ENCODE data around the gene GAB2.
A peak's percentile ranks its signal among the peaks of the same experiment; 100 is the strongest.
"Not testable (repeated sequence)": the region's sequence is repeated elsewhere in the genome, so short reads cannot be mapped to it uniquely, and the experiment has no call there.

Gene GAB2

GRCh38 chr11:78363024-78363619, 54.5 kb downstream of the GAB2 start:
- peak in 1 of 2 donors; percentile 17 for DNase-seq

- no peak for DNase-seq
Observed at GRCh38 chr11:78361228-78361627, 56.4 kb downstream of the GAB2 start.

GRCh38 chr11:78359921-78360320, 57.7 kb downstream of the GAB2 start:
- no peak for DNase-seq

- DNase-seq = not testable (repeated sequence)
Observed at GRCh38 chr11:78357924-78358323, 59.7 kb downstream of the GAB2 start.

GRCh38 chr11:78357425-78357824, 60.2 kb downstream of the GAB2 start:
- not testable (repeated sequence) for DNase-seq

- DNase-seq = not testable (repeated sequence)
Observed at GRCh38 chr11:78355742-78356141, 61.9 kb downstream of the GAB2 start.

GRCh38 chr11:78355309-78355705, 62.3 kb downstream of the GAB2 start:
- no peak for DNase-seq

- DNase-seq = no peak
Observed at GRCh38 chr11:78354408-78355308, 63.0 kb downstream of the GAB2 start.

GRCh38 chr11:78351979-78352841, 65.4 kb downstream of the GAB2 start:
- no peak for DNase-seq

- DNase-seq = no peak
Observed at GRCh38 chr11:78351193-78351592, 66.4 kb downstream of the GAB2 start.

- peak; percentile 13 to 17 for DNase-seq
Observed at GRCh38 chr11:78350646-78351165, 66.9 kb downstream of the GAB2 start.

- DNase-seq = no peak
Observed at GRCh38 chr11:78350091-78350645, 67.5 kb downstream of the GAB2 start.

GRCh38 chr11:78349624-78350023, 68.0 kb downstream of the GAB2 start:
- no peak for DNase-seq

GRCh38 chr11:78349114-78349513, 68.5 kb downstream of the GAB2 start:
- DNase-seq = no peak

- no peak for DNase-seq
Observed at GRCh38 chr11:78347956-78348355, 69.7 kb downstream of the GAB2 start.

- DNase-seq = no peak
Observed at GRCh38 chr11:78346799-78347198, 70.8 kb downstream of the GAB2 start.

- DNase-seq = no peak
Observed at GRCh38 chr11:78345450-78345849, 72.2 kb downstream of the GAB2 start.

- DNase-seq = no peak
Observed at GRCh38 chr11:78344676-78345075, 72.9 kb downstream of the GAB2 start.

GRCh38 chr11:78344094-78344493, 73.5 kb downstream of the GAB2 start:
- no peak for DNase-seq

- DNase-seq = no peak
Observed at GRCh38 chr11:78343303-78343702, 74.3 kb downstream of the GAB2 start.

- DNase-seq = no peak
Observed at GRCh38 chr11:78341841-78342240, 75.8 kb downstream of the GAB2 start.

- DNase-seq = no peak
Observed at GRCh38 chr11:78340530-78340929, 77.1 kb downstream of the GAB2 start.

- no peak for DNase-seq
Observed at GRCh38 chr11:78339945-78340344, 77.7 kb downstream of the GAB2 start.

Data from CD4-positive, alpha-beta T cell treated with Interleukin-4 for 1 hour (primary cell).